ENCODE measurements around the gene PKNOX2.

DNA sequence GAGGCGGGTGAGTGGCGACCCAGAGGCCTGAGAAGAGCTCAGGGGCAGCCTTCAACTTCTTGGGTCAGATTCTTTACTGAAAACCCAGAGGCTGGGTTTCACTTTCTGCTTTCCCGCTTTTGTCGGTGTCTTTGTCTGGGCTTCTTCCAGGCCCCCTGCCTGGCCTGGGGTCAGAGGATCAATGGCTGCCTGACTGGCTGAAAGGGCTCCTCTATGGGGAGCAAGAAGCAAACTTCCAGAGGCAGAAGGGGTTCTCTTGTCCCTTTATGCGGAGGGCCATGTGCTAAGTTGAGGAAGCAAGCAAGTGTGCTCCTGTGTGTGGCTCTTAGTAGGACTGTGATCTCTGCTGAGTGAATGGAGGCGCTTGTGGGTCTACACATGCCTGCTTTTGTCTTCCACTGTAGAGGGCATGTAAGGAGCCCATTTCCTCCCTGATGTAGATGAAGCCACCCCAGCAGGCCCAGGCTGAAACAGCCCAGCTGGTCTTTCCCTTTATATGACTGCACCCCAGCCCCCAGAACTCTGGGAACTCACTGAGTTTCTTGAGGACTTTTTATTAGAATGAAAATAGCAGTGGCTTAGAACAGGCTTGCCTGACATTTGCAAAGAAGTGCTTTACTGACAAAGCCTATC is 1.0 kb upstream of the PKNOX2 start:
- no peak for TF ChIP-seq CTCF (conservative IDR thresholded peaks at IDR 0.05; ENCODE audit: low read depth, low read length)
- TF ChIP-seq POLR2A (IDR thresholded peaks at IDR 0.05; ENCODE audit: low read depth, low read length) = no peak
- TF ChIP-seq ELK1 (IDR thresholded peaks at IDR 0.05; ENCODE audit: borderline replicate concordance, low read depth, low read length) = no peak
- TF ChIP-seq MXI1 (IDR thresholded peaks at IDR 0.05; ENCODE audit: borderline replicate concordance, low read depth, low read length) = no peak
- no peak for TF ChIP-seq CHD1 (IDR thresholded peaks at IDR 0.05; ENCODE audit: low read depth, low read length)
- no peak for TF ChIP-seq MAFK (IDR thresholded peaks at IDR 0.05; ENCODE audit: low read depth, low read length)
- no peak for TF ChIP-seq MAZ (IDR thresholded peaks at IDR 0.05; ENCODE audit: borderline replicate concordance, low read depth, low read length)
- TF ChIP-seq, protein P1, sequence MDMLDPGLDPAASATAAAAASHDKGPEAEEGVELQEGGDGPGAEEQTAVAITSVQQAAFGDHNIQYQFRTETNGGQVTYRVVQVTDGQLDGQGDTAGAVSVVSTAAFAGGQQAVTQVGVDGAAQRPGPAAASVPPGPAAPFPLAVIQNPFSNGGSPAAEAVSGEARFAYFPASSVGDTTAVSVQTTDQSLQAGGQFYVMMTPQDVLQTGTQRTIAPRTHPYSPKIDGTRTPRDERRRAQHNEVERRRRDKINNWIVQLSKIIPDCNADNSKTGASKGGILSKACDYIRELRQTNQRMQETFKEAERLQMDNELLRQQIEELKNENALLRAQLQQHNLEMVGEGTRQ (IDR thresholded peaks at IDR 0.05; ENCODE audit: low read depth, low read length) = no peak
- no peak for TF ChIP-seq RAD21 (IDR thresholded peaks at IDR 0.05; ENCODE audit: low read length)
- no peak for TF ChIP-seq SMC3 (IDR thresholded peaks at IDR 0.05; ENCODE audit: low read depth, low read length)
- no peak for TF ChIP-seq CEBPB (IDR thresholded peaks at IDR 0.05; ENCODE audit: low read depth, low read length)

Data from IMR-90 (cell line).